ENCODE results near the gene JAK3.

DNA sequence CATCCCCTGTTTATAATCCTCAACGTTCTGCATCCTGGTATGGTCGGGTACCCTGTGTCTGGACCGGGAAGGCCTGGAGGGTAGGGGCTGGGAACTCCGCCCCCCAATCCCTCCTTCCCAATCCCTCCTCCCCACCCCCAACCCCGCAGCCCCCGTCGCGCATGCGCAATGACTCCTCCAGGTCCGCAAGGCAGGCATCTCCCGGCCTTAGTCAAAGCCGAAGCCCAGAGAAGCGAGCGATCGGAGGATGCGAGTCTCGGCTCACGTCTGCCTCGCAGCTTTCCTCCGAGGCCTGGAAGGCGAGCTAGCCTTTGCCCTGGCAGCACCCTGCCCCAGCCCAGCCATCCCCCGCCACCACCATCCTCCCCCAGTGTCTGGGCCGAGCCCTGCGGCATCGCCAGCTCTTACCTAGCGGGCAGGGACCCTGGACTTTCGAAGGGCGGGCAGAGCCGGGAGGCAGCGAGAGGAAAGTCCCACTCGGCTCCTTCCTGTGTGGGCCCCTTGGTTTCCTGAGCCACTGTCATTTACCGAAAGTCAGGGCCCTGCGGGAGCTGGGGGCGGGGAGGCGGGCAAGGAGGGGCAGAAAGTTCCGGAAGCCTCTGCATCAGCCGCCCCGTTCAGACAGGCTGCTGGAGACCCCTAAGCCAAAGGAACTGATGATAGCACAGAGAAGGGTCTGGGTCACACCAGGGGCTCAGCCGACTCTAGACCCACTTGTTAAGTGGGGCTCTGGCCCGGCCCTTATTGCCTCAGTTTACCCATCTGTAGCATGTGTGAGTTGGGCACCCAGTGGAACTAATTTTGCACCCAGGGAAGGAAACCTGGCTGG lies at the start of gene JAK3:
- TF ChIP-seq, protein P1, sequence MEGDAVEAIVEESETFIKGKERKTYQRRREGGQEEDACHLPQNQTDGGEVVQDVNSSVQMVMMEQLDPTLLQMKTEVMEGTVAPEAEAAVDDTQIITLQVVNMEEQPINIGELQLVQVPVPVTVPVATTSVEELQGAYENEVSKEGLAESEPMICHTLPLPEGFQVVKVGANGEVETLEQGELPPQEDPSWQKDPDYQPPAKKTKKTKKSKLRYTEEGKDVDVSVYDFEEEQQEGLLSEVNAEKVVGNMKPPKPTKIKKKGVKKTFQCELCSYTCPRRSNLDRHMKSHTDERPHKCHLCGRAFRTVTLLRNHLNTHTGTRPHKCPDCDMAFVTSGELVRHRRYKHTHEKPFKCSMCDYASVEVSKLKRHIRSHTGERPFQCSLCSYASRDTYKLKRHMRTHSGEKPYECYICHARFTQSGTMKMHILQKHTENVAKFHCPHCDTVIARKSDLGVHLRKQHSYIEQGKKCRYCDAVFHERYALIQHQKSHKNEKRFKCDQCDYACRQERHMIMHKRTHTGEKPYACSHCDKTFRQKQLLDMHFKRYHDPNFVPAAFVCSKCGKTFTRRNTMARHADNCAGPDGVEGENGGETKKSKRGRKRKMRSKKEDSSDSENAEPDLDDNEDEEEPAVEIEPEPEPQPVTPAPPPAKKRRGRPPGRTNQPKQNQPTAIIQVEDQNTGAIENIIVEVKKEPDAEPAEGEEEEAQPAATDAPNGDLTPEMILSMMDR (IDR thresholded peaks at IDR 0.05): no peak
- peak in 1 of 4 donors; percentile 23 for TF ChIP-seq POLR2AphosphoS5 (IDR thresholded peaks at IDR 0.05)
- no peak for TF ChIP-seq POLR2A (IDR thresholded peaks at IDR 0.05)
